Small intestine (tissue), 7 donors: ENCODE data around the gene STRN4. TPM values are rescaled to one million over a fixed set of nuclear protein-coding genes. Genes with fewer than 3 reads are reported as not detected.
A peak's percentile ranks its signal among the peaks of the same experiment; 100 is the strongest.
"Not testable (repeated sequence)": the region's sequence is repeated elsewhere in the genome, so short reads cannot be mapped to it uniquely, and the experiment has no call there.

ENCODE experiments used
- DNase-seq, 2 donors: peaks; one replicate each; pipeline versions ENCODE4 v3.0.0 to v3.0.0-alpha.2; 2013
- FAIRE-seq: peaks from 2 replicates; lab custom pipeline; 2012; peaks lifted over from hg19 to GRCh38; lab: Jason Lieb, UNC
- H3K27ac ChIP-seq, 3 donors: one replicate each; pipeline ENCODE4 v1.5.1; 2013; ENCODE audit warnings: low read length in 2 of 3, mild to moderate bottlenecking in 2 of 3, control low read depth in 1 of 3, inconsistent platforms in 1 of 3, low read depth in 1 of 3, moderate library complexity in 1 of 3
- H3K27me3 ChIP-seq, 3 donors: one replicate each; pipeline ENCODE4 v1.6.1; 2013; ENCODE audit warnings: low read length in 3 of 3, inconsistent platforms in 1 of 3; ENCODE audit not compliant: control insufficient read depth in 3 of 3, insufficient read depth in 3 of 3
- H3K36me3 ChIP-seq, 3 donors: one replicate each; pipeline ENCODE4 v1.6.1; 2013; ENCODE audit warnings: low read length in 3 of 3, inconsistent platforms in 1 of 3, low read depth in 1 of 3, mild to moderate bottlenecking in 1 of 3, moderate library complexity in 1 of 3; ENCODE audit not compliant: control insufficient read depth in 3 of 3, insufficient read depth in 2 of 3
- H3K4me1 ChIP-seq, 3 donors: one replicate each; pipeline ENCODE4 v1.6.1; 2013; ENCODE audit warnings: low read length in 2 of 3, inconsistent platforms in 1 of 3, low read depth in 1 of 3, mild to moderate bottlenecking in 1 of 3, moderate library complexity in 1 of 3; ENCODE audit not compliant: control insufficient read depth in 3 of 3, insufficient read depth in 2 of 3
- H3K4me3 ChIP-seq, 3 donors: one replicate each; pipeline ENCODE4 v1.5.1; 2013; ENCODE audit warnings: low read length in 3 of 3, control low read depth in 1 of 3, inconsistent platforms in 1 of 3, low read depth in 1 of 3, mild to moderate bottlenecking in 1 of 3, moderate library complexity in 1 of 3
- H3K9me3 ChIP-seq, 2 donors: one replicate each; pipeline ENCODE4 v1.6.1; 2013; ENCODE audit warnings: low read depth in 1 of 2, low read length in 1 of 2; ENCODE audit not compliant: control insufficient read depth in 2 of 2, insufficient read depth in 1 of 2
- WGBS, 3 donors: extraction: QIAGEN DNeasy Blood & Tissue Kit; methylation state at CpG; one replicate each; pipeline ENCODE4 v1.1.7; 2013; 5-methylcytosine and 5-hydroxymethylcytosine counted together
- polyA plus RNA-seq, 4 donors: library from polyadenylated mRNA; stranded (reverse) in 3 of 4; unstranded in 1 of 4; fragments of 200-250 nt in 3 of 4; fragments of 120-200 nt in 1 of 4; gene quantifications; one replicate each; pipeline versions ENCODE4 v1.2.1 to v1.2.3, GENCODE V29; 2013
- donor health status: healthy with polysubstance abuse.
- donor health status: control.
- donor health status: control.
- donor health status: Bipolar disorder and iron deficiency.
- donor health status: healthy.

Gene STRN4
- polyA plus RNA-seq, 4 donors = 44.6 to 58.3 (median 51.1) TPM

- not testable (repeated sequence) for H3K27me3 ChIP-seq, H3K4me3 ChIP-seq, H3K4me1 ChIP-seq, H3K9me3 ChIP-seq, H3K27ac ChIP-seq, FAIRE-seq, DNase-seq
- peaks cover 0 to 90% (median 39%) of the 10 kb centered on the region in 3 donors for H3K36me3 ChIP-seq
- WGBS, 3 donors = 89 to 92% (median 92%) methylated on average over 12 of the region's 12 CpGs
Observed at GRCh38 chr19:46777956-46778645, 31.9 kb upstream of the STRN4 start.

GRCh38 chr19:46776927-46777911, 31.0 kb upstream of the STRN4 start:
- FAIRE-seq (no peak), DNase-seq (no peak)
- Histone ChIP-seq H3K36me3 (peaks cover 0 to 82% (median 35%) of the 10 kb centered on the region in 3 donors), H3K9me3 (no peaks in the 10 kb centered on the region), H3K27me3 (no peaks in the 10 kb centered on the region), H3K4me1 (no peaks in the 10 kb centered on the region), H3K27ac (no peak overlapping the region), H3K4me3 (no peak overlapping the region)
- WGBS, 3 donors = 89 to 95% (median 95%) methylated on average over 28 to 33 of the region's 33 CpGs

DNA sequence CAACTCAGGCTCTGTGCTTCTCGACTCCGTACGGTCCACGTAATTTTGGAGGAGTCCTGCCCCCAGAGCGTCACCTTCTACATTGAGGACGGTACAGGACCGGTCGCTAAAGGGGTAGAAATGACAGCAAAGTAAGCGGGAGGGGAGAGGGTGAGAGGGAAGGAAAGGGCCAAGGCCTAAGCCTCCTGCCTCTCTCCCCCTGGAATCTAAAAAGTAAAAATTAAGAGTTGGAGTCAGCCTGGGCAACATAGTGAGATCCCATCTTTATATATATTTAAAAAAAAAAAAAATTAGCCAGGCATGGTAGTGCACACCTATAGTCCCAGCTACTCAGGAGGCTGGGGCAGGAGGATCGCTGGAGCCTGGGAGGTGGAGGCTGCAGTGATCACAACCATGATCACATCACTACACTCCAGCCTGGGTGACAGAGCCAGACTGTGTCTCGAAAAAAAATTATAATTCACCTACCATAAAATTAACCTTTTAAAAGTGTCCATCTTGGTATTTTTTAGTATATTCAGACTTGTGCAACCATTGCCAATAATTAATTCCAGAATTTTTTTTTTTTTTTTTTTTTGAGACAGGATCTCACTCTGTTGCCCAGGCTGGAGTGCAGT, 29.5 kb upstream of the STRN4 start:
- Histone ChIP-seq H3K9me3 (no peaks in the 10 kb centered on the region), H3K4me3 (no peak overlapping the region), H3K27ac (no peak overlapping the region), H3K36me3 (peaks cover 0 to 72% (median 27%) of the 10 kb centered on the region in 3 donors), H3K27me3 (no peaks in the 10 kb centered on the region), H3K4me1 (no peaks in the 10 kb centered on the region)
- FAIRE-seq (no peak), DNase-seq (no peak)
- WGBS, 3 donors = 91 to 98% (median 95%) methylated on average over 11 of the region's 11 CpGs

GRCh38 chr19:46773018-46773399, 26.8 kb upstream of the STRN4 start:
- WGBS, 3 donors = 72 to 79% (median 78%) methylated on average over 7 of the region's 7 CpGs
- DNase-seq = no peak
- no peaks in the 10 kb centered on the region for H3K27me3 ChIP-seq
- no peaks in the 10 kb centered on the region for H3K9me3 ChIP-seq
- no peak for FAIRE-seq
- peaks cover 0 to 45% (median 18%) of the 10 kb centered on the region in 3 donors for H3K36me3 ChIP-seq
- peaks cover 0 to 15% (median 0%) of the 10 kb centered on the region in 3 donors for H3K4me1 ChIP-seq
- no peak overlapping the region for H3K27ac ChIP-seq
- H3K4me3 ChIP-seq = no peak overlapping the region

DNA sequence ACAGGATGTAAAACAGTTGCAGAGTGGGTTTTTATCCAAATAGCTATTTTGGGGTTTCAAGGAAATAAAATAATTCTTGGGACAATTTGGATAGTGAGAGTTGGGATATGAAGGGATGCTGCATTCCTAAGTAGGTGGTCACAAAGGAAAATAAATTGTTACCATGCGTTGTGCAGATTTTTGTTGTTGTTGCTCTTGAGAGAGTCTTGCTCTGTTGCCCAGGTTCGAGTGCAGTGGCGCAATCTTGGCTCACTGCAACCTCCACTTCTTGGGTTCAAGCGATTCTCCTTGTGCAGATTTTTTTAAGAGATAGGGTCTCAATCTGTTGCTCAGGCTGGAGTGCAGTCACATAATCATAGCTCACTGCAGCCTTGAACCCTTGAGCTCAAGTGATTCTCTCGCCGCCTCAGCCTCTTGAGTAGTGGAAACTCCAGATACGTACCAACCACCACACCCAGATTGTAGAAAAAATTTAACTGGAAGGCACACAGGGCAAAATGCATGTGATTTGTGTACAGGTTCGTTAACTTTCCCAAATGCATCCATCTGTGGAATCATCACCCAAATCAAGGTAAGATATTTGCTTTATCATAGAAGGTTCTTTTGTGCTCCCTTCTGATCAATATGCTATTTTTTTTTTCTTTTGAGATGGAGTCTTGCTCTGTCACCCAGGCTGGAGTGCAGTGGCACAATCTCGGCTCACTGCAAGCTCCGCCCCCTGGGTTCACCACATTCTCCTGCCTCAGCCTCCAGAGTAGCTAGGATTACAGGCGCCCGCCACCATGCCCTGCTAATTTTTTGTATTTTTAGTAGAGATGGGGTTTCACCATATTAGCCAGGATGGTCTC, 26.1 kb upstream of the STRN4 start:
- Histone ChIP-seq H3K27me3 (no peaks in the 10 kb centered on the region), H3K27ac (no peak overlapping the region), H3K4me3 (no peak overlapping the region), H3K4me1 (peaks cover 0 to 16% (median 0%) of the 10 kb centered on the region in 3 donors), H3K9me3 (no peaks in the 10 kb centered on the region), H3K36me3 (peaks cover 0 to 40% (median 18%) of the 10 kb centered on the region in 3 donors)
- WGBS, 3 donors = 49 to 67% (median 62%) methylated on average over 11 to 12 of the region's 12 CpGs
- DNase-seq (peak in 1 of 2 donors; percentile 19), FAIRE-seq (no peak)

DNA sequence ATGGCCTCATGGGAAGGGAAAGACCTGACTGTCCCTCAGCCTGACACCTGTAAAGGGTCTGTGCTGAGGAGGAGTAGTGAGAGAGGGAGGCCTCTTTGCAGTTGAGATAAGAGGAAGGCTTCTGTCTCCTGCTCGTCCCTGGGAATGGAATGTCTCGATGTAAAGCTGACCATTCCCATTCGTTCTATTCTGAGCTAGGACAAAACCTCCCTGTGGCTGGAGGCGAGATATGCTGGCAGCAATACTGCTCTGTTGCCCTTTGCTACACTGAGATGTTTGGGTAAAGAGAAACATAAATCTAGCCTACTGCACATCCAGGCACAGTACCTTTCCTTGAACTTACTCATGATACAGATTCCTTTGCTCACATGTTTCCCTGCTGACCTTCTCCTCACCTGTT, 22.5 kb upstream of the STRN4 start:
- Histone ChIP-seq H3K4me1 (peaks cover 0 to 25% (median 0%) of the 10 kb centered on the region in 3 donors), H3K27ac (peak overlapping the region in 1 of 3 donors; percentile 64)
- not testable (repeated sequence) for H3K4me3 ChIP-seq, H3K27me3 ChIP-seq, FAIRE-seq, H3K36me3 ChIP-seq, H3K9me3 ChIP-seq
- 18 to 42% (median 23%) methylated on average over 3 to 4 of the region's 4 CpGs for WGBS, 3 donors
- DNase-seq = peak in 1 of 2 donors; percentile 55

DNA sequence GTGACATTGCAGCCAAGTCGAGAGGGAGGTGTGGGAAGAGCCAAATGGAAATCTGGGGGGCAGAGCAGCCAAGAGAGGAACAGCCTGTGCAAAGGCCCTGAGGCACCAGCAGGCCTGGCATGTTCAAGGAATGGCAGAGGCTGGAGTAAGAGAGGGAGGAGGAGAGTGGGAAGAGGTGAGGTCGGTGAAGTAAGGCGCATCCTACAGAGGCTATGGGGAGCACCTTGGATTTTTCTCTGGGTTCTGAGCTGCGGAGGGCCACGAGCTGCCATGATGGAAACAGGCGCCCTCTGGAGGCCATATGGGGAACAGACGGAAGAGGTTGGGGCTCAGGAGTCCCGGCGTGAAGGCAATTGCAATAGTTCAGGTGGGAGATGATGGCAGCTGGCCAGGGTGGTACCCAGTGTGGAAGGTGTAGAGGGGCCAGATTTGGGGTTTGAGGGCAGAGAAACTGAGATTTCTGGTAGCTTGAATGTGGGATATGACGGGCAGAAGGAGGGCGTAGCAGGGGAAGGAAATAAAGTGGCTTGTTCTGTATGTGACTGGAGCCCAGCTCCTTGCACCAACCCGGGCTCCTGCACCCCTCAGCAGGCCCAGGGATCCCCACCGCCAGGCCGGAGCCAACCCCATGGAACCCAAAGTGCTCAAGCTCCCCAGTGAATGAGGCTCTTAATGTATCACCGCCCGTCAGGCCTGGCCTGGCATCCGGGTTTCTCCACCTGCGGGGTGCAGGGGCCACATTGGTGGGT, 20.5 kb upstream of the STRN4 start:
- H3K36me3 ChIP-seq = peaks cover 0 to 2% (median 0%) of the 10 kb centered on the region in 3 donors
- H3K4me3 ChIP-seq = no peak overlapping the region
- FAIRE-seq (no peak), DNase-seq (peak; percentile 36 to 57)
- WGBS, 3 donors = 53 to 65% (median 59%) methylated on average over 18 of the region's 18 CpGs
- H3K9me3 ChIP-seq = no peaks in the 10 kb centered on the region
- no peaks in the 10 kb centered on the region for H3K27me3 ChIP-seq
- H3K27ac ChIP-seq = no peak overlapping the region
- H3K4me1 ChIP-seq = peaks cover 0 to 31% (median 0%) of the 10 kb centered on the region in 3 donors
